Measurements from ENCODE around the gene KLF15.

DNA sequence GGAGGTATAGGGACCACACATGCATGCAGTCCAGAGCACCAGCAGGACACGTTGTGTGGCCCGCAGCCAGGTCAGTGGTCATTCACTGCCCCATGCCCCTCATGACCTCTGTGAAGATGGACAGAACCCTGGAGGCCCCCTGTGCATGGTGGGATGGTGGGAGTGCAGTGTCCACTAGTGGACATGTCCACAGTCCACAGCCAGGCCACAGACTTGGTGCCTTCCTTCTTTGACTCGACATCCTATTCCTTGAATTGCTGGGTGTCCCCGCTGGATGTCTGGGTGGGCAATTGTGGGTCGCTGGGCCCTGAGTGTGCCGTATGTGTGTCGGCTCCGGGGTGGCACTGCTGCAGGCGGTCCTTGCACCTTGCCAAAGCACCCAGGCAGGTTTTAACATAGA lies 35.7 kb downstream of the KLF15 start:
- TF ChIP-seq, protein P1, sequence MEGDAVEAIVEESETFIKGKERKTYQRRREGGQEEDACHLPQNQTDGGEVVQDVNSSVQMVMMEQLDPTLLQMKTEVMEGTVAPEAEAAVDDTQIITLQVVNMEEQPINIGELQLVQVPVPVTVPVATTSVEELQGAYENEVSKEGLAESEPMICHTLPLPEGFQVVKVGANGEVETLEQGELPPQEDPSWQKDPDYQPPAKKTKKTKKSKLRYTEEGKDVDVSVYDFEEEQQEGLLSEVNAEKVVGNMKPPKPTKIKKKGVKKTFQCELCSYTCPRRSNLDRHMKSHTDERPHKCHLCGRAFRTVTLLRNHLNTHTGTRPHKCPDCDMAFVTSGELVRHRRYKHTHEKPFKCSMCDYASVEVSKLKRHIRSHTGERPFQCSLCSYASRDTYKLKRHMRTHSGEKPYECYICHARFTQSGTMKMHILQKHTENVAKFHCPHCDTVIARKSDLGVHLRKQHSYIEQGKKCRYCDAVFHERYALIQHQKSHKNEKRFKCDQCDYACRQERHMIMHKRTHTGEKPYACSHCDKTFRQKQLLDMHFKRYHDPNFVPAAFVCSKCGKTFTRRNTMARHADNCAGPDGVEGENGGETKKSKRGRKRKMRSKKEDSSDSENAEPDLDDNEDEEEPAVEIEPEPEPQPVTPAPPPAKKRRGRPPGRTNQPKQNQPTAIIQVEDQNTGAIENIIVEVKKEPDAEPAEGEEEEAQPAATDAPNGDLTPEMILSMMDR (conservative IDR thresholded peaks at IDR 0.05; ENCODE audit: low read depth, low read length), result no peak
- TF ChIP-seq EZH2 (IDR thresholded peaks at IDR 0.05; ENCODE audit: low read length, unreplicated experiment) (no peak), EZH2phosphoT487 (IDR thresholded peaks at IDR 0.05; ENCODE audit: borderline replicate concordance, low read length) (no peak)

Measured in PC-3 (cell line).